ENCODE data around the gene BCL2L12.

DNA sequence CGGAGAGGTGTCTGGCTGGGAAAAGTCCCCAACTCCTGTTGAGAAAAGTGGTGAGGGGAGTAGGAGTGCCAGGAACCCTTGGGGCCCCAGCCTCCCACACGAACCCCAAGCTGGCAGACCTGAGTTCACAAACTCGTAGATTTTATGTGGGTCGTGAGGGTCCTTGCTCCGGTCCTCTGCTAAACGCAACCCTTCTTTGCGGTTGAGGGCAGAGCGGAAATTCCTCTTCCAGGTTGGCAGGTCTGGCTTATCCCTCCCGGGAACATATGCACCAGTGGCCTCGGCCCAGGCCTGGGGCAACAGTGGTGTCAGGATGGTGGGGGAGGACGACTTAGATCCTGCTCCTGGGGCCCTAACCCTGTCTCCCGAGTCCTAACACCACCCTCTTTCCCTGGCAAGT lies 2.5 kb upstream of the BCL2L12 start:
- TF ChIP-seq, protein P1, sequence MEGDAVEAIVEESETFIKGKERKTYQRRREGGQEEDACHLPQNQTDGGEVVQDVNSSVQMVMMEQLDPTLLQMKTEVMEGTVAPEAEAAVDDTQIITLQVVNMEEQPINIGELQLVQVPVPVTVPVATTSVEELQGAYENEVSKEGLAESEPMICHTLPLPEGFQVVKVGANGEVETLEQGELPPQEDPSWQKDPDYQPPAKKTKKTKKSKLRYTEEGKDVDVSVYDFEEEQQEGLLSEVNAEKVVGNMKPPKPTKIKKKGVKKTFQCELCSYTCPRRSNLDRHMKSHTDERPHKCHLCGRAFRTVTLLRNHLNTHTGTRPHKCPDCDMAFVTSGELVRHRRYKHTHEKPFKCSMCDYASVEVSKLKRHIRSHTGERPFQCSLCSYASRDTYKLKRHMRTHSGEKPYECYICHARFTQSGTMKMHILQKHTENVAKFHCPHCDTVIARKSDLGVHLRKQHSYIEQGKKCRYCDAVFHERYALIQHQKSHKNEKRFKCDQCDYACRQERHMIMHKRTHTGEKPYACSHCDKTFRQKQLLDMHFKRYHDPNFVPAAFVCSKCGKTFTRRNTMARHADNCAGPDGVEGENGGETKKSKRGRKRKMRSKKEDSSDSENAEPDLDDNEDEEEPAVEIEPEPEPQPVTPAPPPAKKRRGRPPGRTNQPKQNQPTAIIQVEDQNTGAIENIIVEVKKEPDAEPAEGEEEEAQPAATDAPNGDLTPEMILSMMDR (IDR thresholded peaks at IDR 0.05) = no peak
- no peak for TF ChIP-seq POLR2A (IDR thresholded peaks at IDR 0.05)
